Sigmoid colon (tissue), 4 donors: ENCODE measurements around the gene KCNQ1OT1.

Experiments
- POLR2AphosphoS5 ChIP-seq, 4 donors: sonication (generic); formaldehyde crosslinking; IDR thresholded peaks; one replicate each; pipeline ENCODE4 v1.6.1; 2017; ENCODE audit warnings: antibody characterized with exemption in 4 of 4
- TF ChIP-seq, protein P1 (sequence below), 4 experiments: fragments of 450-650 bp in 3 of 4; fragments of 200-600 bp in 1 of 4; IDR thresholded peaks; one replicate each; pipeline ENCODE4 v1.5.1; 2016 to 2019; ENCODE audit warnings: antibody characterized with exemption in 4 of 4, mild to moderate bottlenecking in 3 of 4, moderate library complexity in 2 of 4

GRCh38 chr11:2578929-2579270 is 120.9 kb downstream of the KCNQ1OT1 start:
- TF ChIP-seq, protein P1, sequence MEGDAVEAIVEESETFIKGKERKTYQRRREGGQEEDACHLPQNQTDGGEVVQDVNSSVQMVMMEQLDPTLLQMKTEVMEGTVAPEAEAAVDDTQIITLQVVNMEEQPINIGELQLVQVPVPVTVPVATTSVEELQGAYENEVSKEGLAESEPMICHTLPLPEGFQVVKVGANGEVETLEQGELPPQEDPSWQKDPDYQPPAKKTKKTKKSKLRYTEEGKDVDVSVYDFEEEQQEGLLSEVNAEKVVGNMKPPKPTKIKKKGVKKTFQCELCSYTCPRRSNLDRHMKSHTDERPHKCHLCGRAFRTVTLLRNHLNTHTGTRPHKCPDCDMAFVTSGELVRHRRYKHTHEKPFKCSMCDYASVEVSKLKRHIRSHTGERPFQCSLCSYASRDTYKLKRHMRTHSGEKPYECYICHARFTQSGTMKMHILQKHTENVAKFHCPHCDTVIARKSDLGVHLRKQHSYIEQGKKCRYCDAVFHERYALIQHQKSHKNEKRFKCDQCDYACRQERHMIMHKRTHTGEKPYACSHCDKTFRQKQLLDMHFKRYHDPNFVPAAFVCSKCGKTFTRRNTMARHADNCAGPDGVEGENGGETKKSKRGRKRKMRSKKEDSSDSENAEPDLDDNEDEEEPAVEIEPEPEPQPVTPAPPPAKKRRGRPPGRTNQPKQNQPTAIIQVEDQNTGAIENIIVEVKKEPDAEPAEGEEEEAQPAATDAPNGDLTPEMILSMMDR (IDR thresholded peaks at IDR 0.05) = no peak
- TF ChIP-seq POLR2AphosphoS5 (IDR thresholded peaks at IDR 0.05) = no peak
